K562 (cell line): ENCODE measurements around the gene TUBB6. TPM values are rescaled to one million over a fixed set of nuclear protein-coding genes. Genes with fewer than 3 reads are reported as not detected.

Experiments
- CHD1 ChIP-seq: fragments of 200-600 bp; sonication (generic); IDR thresholded peaks from one replicate; pipeline ENCODE4 v1.6.1; 2012; ENCODE audit warnings: mild to moderate bottlenecking, moderate library complexity, low read length, inconsistent platforms
- DDX20 ChIP-seq: fragments of 450-650 bp; IDR thresholded peaks from 2 replicates; pipeline ENCODE4 v1.6.1; 2016; ENCODE audit warnings: missing genetic modification characterization, low read depth, mild to moderate bottlenecking, missing compliant biosample characterization, moderate library complexity
- DMBX1 ChIP-seq: fragments of 250-450 bp; sonication (Bioruptor Pico); IDR thresholded peaks from 2 replicates; pipeline ENCODE4 v1.8.0; 2022; ENCODE audit warnings: inconsistent platforms, mild to moderate bottlenecking, moderate library complexity, borderline replicate concordance
- ERF ChIP-seq: fragments of 450-650 bp; formaldehyde crosslinking; IDR thresholded peaks from 2 replicates; pipeline ENCODE4 v1.4.0; 2020; ENCODE audit warnings: mild to moderate bottlenecking, mixed read lengths
- HNRNPLL ChIP-seq: fragments of 200-400 bp; formaldehyde crosslinking; IDR thresholded peaks from 2 replicates; pipeline ENCODE4 v1.6.1; 2017; ENCODE audit warnings: low read length, low read depth, mild to moderate bottlenecking; ENCODE audit not compliant: poor library complexity, severe bottlenecking
- KDM2B ChIP-seq: fragments of 250-450 bp; sonication (Bioruptor Pico); IDR thresholded peaks from 2 replicates; pipeline ENCODE4 v1.8.0; 2021; ENCODE audit warnings: mild to moderate bottlenecking, moderate library complexity
- LCOR ChIP-seq: sonication (generic); formaldehyde crosslinking; IDR thresholded peaks from 2 replicates; pipeline ENCODE4 v1.8.0; 2022; ENCODE audit warnings: mild to moderate bottlenecking, missing genetic modification reagents
- MTA1 ChIP-seq: fragments of 450-650 bp; IDR thresholded peaks from 2 replicates; pipeline ENCODE4 v1.6.1; 2017; ENCODE audit warnings: borderline replicate concordance
- NR2F6 ChIP-seq: fragments of 450-650 bp; formaldehyde crosslinking; IDR thresholded peaks from 2 replicates; pipeline ENCODE4 v1.4.0; 2020; ENCODE audit warnings: mild to moderate bottlenecking
- POLR2A ChIP-seq: fragments of 450-650 bp; conservative IDR thresholded peaks from 2 replicates; pipeline ENCODE4 v1.6.1; 2016
- PTBP1 ChIP-seq: fragments of 200-400 bp; formaldehyde crosslinking; IDR thresholded peaks from 2 replicates; pipeline ENCODE4 v1.6.1; 2017; ENCODE audit warnings: low read depth, low read length
- SNAPC5 ChIP-seq: fragments of 250-450 bp; sonication (Bioruptor Pico); IDR thresholded peaks from 2 replicates; pipeline ENCODE4 v1.8.0; 2021; ENCODE audit warnings: moderate library complexity, mild to moderate bottlenecking, inconsistent platforms
- SRF ChIP-seq, 2 experiments: fragments of 250-450, 450-650 bp in 1 of 2; sonication (Bioruptor Pico) in 1 of 2; sonication (generic) in 1 of 2; formaldehyde crosslinking; IDR thresholded peaks; 2 replicates each; pipeline versions ENCODE4 v1.5.0 to v1.5.1; 2020 to 2022; ENCODE audit warnings: mild to moderate bottlenecking in 1 of 2, missing genetic modification reagents in 1 of 2
- SRSF1 ChIP-seq: fragments of 200-400 bp; formaldehyde crosslinking; IDR thresholded peaks from 2 replicates; pipeline ENCODE4 v1.6.1; 2017; ENCODE audit warnings: mild to moderate bottlenecking, low read depth, low read length, moderate library complexity
- TAL1 ChIP-seq: fragments of 450-650 bp; IDR thresholded peaks from 2 replicates; pipeline ENCODE4 v1.6.1; 2016; ENCODE audit warnings: mild to moderate bottlenecking
- ZMIZ1 ChIP-seq, 2 experiments: fragments of 150-350 bp in 1 of 2; IDR thresholded peaks; 2 replicates each; pipeline ENCODE4 v1.6.1; 2012 to 2016; ENCODE audit warnings: low read depth in 2 of 2, low read length in 2 of 2, mild to moderate bottlenecking in 1 of 2, moderate library complexity in 1 of 2
- ZNF584 ChIP-seq: fragments of 200-800 bp; sonication (Bioruptor generic); IDR thresholded peaks from 2 replicates; pipeline ENCODE4 v1.6.1; 2016; ENCODE audit warnings: low read depth, mild to moderate bottlenecking, missing genetic modification characterization, missing compliant biosample characterization
- polyA plus RNA-seq, 8 experiments: library from polyadenylated mRNA; depleted of rRNA in 4 of 8; stranded (reverse) in 5 of 8; unstranded in 3 of 8; fragments of >200 nt; fragmentation: Nextera tagmentation in 2 of 8; fragmentation: Illumina TruSeq in 1 of 8; extraction: Ambion mirVana in 2 of 8; extraction: Trizol in 1 of 8; gene quantifications; 2 replicates each; pipeline versions ENCODE4 v1.2.1 to v1.2.3, GENCODE V29; 2011 to 2014; ENCODE audit warnings: inconsistent platforms in 1 of 8, missing spikeins in 1 of 8
- total RNA-seq, 7 experiments: library from RNA; depleted of rRNA in 6 of 7; stranded (reverse); fragments of >200 nt in 6 of 7; fragmentation: Illumina TruSeq in 2 of 7; extraction: Trizol in 2 of 7; gene quantifications; 2 replicates each; pipeline versions ENCODE4 v1.2.1 to v1.2.3, GENCODE V29; 2011 to 2021; ENCODE audit warnings: low replicate concordance in 1 of 7
- TF ChIP-seq, protein P1 (sequence below): fragments of 450-650 bp; conservative IDR thresholded peaks from 2 replicates; pipeline ENCODE4 v1.6.1; 2016; ENCODE audit warnings: missing genetic modification characterization, low read depth, mild to moderate bottlenecking, missing compliant biosample characterization, moderate library complexity
- TF ChIP-seq, protein P2 (sequence below): fragments of 450-650 bp; formaldehyde crosslinking; IDR thresholded peaks from 2 replicates; pipeline ENCODE4 v1.4.0; 2022; ENCODE audit warnings: missing genetic modification characterization
- TF ChIP-seq, protein P3 (sequence below): sonication (generic); formaldehyde crosslinking; IDR thresholded peaks from 2 replicates; pipeline ENCODE4 v1.8.1; 2023; ENCODE audit warnings: mild to moderate bottlenecking, missing genetic modification reagents

Gene TUBB6
- total and polyA plus RNA-seq, 9 of the 15 experiments (the other 6 are each of a cell fraction or from before 2014, with no cell fraction given): 43.9 to 404 (median 81.1) TPM

DNA sequence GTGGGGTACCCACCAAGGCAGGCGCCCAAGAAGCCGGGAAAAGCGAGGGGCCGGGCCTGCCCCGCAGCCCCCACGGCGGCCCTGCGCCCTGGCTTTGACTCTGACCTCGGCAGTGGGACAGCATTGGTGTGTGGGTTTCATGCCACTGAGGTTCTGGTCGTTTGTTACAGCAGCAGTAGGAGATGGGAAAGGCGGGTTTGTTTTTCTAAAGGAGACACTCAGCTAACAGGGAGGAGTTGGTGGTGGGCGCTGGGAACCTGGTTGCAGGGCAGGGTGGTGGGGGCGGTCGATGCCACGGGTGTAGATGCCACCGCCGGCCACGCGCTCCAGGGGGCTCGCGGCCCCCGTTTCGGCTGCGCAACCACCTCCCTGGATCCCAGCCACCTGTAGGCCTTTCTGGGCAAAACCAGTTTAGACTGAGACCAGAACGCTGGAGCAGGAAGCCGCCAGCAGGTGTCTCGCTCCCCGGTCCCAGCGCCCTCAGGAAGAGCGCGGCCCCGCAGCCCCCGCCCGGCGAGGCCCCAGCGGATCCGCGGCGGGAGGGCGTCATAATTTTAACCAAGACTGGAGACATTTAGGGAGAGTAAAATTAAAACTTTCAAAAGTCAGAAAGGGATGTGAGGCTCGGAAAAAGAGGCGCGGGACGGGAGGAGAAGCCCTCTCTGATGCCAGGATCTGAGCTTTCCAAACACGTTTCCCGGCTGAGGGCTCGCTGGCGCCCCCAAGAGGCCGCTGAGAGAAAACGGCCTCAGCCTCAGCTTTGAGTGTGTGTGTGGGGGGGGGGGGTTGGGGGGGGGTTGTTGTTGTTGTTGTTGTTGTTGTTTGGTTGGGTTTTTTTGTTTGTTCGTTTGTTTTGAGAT is 36.4 kb upstream of the TUBB6 start (continued):
- TF ChIP-seq DDX20 (tag) (no peak), SRF (CRISPR knock-in tag; IDR thresholded peaks at IDR 0.05) (peak in 1 of 2 experiments; percentile 75; a peak in 1 of 4 replicates), SRSF1 (no peak), ZMIZ1 (IDR thresholded peaks at IDR 0.05; ENCODE audit: low read depth in 2 of 2, low read length in 2 of 2) (no peak), NR2F6 (no peak), MTA1 (no peak), HNRNPLL (no peak), ZNF584 (CRISPR knock-in tag) (no peak), CHD1 (no peak), SNAPC5 (CRISPR knock-in tag) (no peak), DMBX1 (CRISPR knock-in tag) (no peak), KDM2B (CRISPR knock-in tag) (no peak), ERF (CRISPR knock-in tag) (0 out of 2 replicates have a peak, but pooled peaks have one; percentile 19), LCOR (CRISPR knock-in tag) (peak; percentile 48; the same call in 1 of the 2 replicates), PTBP1 (no peak), POLR2A (peak; percentile 72), TAL1 (no peak)
- TF ChIP-seq, protein P1, sequence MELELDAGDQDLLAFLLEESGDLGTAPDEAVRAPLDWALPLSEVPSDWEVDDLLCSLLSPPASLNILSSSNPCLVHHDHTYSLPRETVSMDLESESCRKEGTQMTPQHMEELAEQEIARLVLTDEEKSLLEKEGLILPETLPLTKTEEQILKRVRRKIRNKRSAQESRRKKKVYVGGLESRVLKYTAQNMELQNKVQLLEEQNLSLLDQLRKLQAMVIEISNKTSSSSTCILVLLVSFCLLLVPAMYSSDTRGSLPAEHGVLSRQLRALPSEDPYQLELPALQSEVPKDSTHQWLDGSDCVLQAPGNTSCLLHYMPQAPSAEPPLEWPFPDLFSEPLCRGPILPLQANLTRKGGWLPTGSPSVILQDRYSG (tag): 0 out of 2 replicates have a peak, but pooled peaks have one; percentile 39
- TF ChIP-seq, protein P2, sequence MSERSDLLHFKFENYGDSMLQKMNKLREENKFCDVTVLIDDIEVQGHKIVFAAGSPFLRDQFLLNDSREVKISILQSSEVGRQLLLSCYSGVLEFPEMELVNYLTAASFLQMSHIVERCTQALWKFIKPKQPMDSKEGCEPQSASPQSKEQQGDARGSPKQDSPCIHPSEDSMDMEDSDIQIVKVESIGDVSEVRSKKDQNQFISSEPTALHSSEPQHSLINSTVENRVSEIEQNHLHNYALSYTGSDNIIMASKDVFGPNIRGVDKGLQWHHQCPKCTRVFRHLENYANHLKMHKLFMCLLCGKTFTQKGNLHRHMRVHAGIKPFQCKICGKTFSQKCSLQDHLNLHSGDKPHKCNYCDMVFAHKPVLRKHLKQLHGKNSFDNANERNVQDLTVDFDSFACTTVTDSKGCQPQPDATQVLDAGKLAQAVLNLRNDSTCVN (CRISPR knock-in tag): no peak
- TF ChIP-seq, protein P3, sequence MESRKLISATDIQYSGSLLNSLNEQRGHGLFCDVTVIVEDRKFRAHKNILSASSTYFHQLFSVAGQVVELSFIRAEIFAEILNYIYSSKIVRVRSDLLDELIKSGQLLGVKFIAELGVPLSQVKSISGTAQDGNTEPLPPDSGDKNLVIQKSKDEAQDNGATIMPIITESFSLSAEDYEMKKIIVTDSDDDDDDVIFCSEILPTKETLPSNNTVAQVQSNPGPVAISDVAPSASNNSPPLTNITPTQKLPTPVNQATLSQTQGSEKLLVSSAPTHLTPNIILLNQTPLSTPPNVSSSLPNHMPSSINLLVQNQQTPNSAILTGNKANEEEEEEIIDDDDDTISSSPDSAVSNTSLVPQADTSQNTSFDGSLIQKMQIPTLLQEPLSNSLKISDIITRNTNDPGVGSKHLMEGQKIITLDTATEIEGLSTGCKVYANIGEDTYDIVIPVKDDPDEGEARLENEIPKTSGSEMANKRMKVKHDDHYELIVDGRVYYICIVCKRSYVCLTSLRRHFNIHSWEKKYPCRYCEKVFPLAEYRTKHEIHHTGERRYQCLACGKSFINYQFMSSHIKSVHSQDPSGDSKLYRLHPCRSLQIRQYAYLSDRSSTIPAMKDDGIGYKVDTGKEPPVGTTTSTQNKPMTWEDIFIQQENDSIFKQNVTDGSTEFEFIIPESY (CRISPR knock-in tag): no peak
